ENCODE data around the gene KIF21B.

Gene KIF21B

DNA sequence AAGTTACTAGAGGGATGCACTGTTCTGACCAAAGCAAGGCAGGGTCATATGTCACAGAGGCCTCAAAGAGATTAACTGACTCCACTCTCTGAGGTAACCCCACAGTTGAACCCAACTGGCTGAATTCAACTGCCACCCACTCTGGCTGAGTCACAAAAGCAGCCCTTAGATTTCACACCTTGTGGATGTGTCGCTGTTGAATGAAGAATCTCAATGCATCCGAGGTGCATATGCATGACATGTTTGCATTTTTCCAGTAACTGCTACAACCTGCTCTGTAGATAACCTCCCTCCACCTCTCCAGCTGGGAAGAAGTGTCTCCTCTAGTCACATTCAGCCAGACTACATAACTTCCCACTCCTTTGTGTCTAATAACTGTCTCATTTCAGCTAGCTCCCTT is 27.9 kb upstream of the KIF21B start:
- Histone ChIP-seq H3K4me1 (ENCODE audit: control insufficient read depth in 1 of 2, insufficient read depth in 1 of 2, low read depth in 1 of 2, low read length in 1 of 2) (no peaks in the 10 kb centered on the region), H3K27me3 (peaks cover 29% of the 10 kb centered on the region), H3K4me3 (ENCODE audit: low read depth in 1 of 2, low read length in 1 of 2) (no peak overlapping the region), H3K27ac (no peak overlapping the region), H3K36me3 (no peaks in the 10 kb centered on the region), H3K9me3 (no peaks in the 10 kb centered on the region)
- TF ChIP-seq, protein P1, sequence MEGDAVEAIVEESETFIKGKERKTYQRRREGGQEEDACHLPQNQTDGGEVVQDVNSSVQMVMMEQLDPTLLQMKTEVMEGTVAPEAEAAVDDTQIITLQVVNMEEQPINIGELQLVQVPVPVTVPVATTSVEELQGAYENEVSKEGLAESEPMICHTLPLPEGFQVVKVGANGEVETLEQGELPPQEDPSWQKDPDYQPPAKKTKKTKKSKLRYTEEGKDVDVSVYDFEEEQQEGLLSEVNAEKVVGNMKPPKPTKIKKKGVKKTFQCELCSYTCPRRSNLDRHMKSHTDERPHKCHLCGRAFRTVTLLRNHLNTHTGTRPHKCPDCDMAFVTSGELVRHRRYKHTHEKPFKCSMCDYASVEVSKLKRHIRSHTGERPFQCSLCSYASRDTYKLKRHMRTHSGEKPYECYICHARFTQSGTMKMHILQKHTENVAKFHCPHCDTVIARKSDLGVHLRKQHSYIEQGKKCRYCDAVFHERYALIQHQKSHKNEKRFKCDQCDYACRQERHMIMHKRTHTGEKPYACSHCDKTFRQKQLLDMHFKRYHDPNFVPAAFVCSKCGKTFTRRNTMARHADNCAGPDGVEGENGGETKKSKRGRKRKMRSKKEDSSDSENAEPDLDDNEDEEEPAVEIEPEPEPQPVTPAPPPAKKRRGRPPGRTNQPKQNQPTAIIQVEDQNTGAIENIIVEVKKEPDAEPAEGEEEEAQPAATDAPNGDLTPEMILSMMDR (IDR thresholded peaks at IDR 0.05): no peak

DNA sequence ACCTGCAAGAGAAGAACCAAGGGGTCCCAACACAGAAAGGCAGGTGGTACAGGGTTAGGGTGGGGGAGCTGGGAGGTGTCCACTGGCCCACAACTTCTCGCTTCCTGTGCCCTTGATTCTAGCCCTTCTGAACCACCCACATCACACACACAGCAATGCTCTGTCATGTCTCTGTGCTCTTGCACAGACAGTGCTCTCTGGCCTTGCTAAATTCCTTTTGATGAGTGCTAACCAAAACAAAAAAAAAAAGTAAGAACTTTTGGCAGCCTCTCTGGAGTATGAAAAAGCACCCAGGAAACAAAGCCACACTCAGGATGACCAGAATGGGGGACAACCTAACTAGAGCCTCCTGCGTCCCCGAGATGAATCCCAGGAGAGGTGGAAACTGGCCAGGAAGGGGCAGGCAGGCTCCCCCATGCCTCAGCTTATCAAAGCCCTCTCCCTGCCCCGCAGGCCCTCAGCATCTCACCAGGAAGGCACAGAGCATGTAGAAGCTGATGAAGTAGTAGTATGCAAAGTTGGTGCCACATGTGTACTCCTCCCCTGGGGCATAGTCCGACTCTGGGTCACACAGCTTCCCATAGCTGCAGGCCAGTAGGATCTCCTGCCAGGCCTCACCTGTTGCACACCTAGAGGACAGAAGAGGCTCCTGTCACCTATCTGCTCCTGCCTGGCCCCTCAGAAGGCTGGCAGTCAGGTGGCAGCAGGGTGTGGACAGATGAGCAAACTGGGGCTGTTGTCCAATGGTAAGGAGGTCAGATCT is 27.2 kb upstream of the KIF21B start:
- H3K9me3 ChIP-seq: no peaks in the 10 kb centered on the region
- no peaks in the 10 kb centered on the region for H3K36me3 ChIP-seq
- TF ChIP-seq, protein P1 (IDR thresholded peaks at IDR 0.05): no peak
- peaks cover 25% of the 10 kb centered on the region for H3K27me3 ChIP-seq
- no peaks in the 10 kb centered on the region for H3K4me1 ChIP-seq (ENCODE audit: control insufficient read depth in 1 of 2, insufficient read depth in 1 of 2, low read depth in 1 of 2, low read length in 1 of 2)
- H3K4me3 ChIP-seq (ENCODE audit: low read depth in 1 of 2, low read length in 1 of 2): no peak overlapping the region
- no peak overlapping the region for H3K27ac ChIP-seq

DNA sequence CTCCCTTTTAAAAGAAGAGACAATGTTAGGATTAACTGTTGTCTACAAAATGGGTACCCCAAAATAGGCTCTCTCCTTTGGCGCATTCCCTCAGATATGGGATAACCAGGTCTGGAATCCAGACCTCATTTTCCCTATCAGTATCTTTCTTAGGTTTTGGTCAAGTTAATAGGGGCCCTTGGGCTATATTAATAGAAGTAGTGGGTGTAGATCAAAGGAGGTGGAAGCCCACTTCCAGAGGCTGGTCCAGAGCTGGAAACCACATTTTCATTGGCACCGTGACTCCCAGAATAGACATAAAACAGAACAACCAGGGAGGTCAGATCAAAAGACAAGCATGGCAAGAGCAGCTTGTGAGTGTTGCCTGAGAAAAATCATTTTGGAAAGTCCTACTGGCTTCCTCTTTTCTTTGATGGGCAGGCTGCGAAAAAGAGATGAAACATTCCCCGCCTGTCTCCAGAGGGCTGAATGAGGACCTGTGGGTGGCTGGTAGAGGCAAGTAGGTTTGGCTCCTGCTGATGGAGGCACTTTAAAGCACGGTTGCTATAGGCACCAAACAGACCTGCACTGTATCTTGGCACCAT is 25.8 kb upstream of the KIF21B start:
- Histone ChIP-seq H3K27me3 (peaks cover 25% of the 10 kb centered on the region), H3K27ac (no peak overlapping the region), H3K9me3 (no peaks in the 10 kb centered on the region), H3K4me1 (ENCODE audit: control insufficient read depth in 1 of 2, insufficient read depth in 1 of 2, low read depth in 1 of 2, low read length in 1 of 2) (no peaks in the 10 kb centered on the region), H3K36me3 (no peaks in the 10 kb centered on the region), H3K4me3 (ENCODE audit: low read depth in 1 of 2, low read length in 1 of 2) (no peak overlapping the region)
- TF ChIP-seq, protein P1 (IDR thresholded peaks at IDR 0.05): no peak

DNA sequence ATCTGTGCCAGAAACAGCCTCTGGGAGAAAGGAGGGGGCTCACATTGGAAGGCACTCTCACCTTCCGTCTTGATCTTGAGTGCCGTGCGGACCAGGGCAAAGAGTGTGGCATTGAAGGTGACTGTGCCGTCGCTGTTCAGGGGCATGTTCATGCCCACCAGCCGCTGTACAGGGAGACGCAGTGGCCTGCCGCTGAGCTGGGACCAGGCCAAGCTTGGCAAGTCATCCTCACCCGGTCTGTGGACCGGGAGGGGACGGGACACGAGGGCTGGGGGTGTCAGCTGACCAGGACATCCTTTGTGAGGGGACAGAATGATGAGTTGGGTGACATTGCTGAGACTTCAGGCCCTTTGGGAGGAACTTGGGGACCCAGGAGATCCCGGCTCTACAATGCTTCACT is 25.0 kb upstream of the KIF21B start:
- H3K4me1 ChIP-seq (ENCODE audit: control insufficient read depth in 1 of 2, insufficient read depth in 1 of 2, low read depth in 1 of 2, low read length in 1 of 2): no peaks in the 10 kb centered on the region
- H3K27ac ChIP-seq: no peak overlapping the region
- no peaks in the 10 kb centered on the region for H3K9me3 ChIP-seq
- TF ChIP-seq, protein P1 (IDR thresholded peaks at IDR 0.05): no peak
- peaks cover 25% of the 10 kb centered on the region for H3K27me3 ChIP-seq
- H3K36me3 ChIP-seq: no peaks in the 10 kb centered on the region
- no peak overlapping the region for H3K4me3 ChIP-seq (ENCODE audit: low read depth in 1 of 2, low read length in 1 of 2)

DNA sequence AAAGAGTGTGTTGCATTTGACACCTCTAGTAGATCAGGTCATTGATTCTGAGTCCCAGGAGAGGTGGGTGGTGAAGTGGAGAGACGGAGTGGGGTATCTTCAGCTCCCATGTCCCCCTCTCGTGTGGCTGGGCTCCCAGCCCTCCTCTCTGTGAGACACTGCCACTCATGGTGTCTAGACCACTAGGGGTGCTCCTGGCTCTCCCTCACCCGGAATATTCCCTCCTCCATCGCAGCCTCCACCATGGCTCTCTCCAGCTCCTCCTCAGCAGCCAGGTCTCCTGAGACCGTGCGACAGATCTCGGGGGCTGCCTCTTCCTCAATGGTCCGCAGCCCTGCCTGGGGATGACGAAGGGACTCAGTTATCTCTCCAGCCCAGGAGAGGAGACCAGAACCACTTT is 20.6 kb upstream of the KIF21B start:
- Histone ChIP-seq H3K9me3 (no peaks in the 10 kb centered on the region), H3K36me3 (no peaks in the 10 kb centered on the region), H3K27ac (no peak overlapping the region), H3K4me1 (ENCODE audit: control insufficient read depth in 1 of 2, insufficient read depth in 1 of 2, low read depth in 1 of 2, low read length in 1 of 2) (peaks cover 5 to 10% of the 10 kb centered on the region in 2 experiments), H3K27me3 (peaks cover 25% of the 10 kb centered on the region), H3K4me3 (ENCODE audit: low read depth in 1 of 2, low read length in 1 of 2) (no peak overlapping the region)
- TF ChIP-seq, protein P1 (IDR thresholded peaks at IDR 0.05): no peak
